Ovary (tissue), 3 donors: ENCODE data around the gene HORMAD2.

Source experiments
- CTCF ChIP-seq, 3 donors: fragments of 450-650 bp in 2 of 3; fragments of 200-600 bp in 1 of 3; IDR thresholded peaks; one replicate each; pipeline versions ENCODE4 v1.5.1 to v1.8.0; 2016 to 2022; ENCODE audit warnings: antibody characterized with exemption in 3 of 3, mild to moderate bottlenecking in 1 of 3
- EP300 ChIP-seq: sonication (generic); formaldehyde crosslinking; IDR thresholded peaks from one replicate; pipeline ENCODE4 v1.6.1; 2017; ENCODE audit warnings: antibody characterized with exemption
- POLR2A ChIP-seq: fragments of 450-650 bp; IDR thresholded peaks from one replicate; pipeline ENCODE4 v1.6.1; 2017; ENCODE audit warnings: antibody characterized with exemption, mild to moderate bottlenecking, moderate library complexity
- donor health status: DM: no; HTN: no; CAD: no.

- TF ChIP-seq POLR2A (no peak), CTCF (IDR thresholded peaks at IDR 0.05) (no peak), EP300 (no peak)
Observed at GRCh38 chr22:30127749-30128166, 47.5 kb downstream of the HORMAD2 start.
